Activated CD8-positive, alpha-beta memory T cell treated with anti-CD3 and anti-CD28 coated beads, Interleukin-2, amount 50 U/mL, for 1 hour (primary cell): ENCODE measurements around the gene CTLA4.
"Not testable (repeated sequence)": the region's sequence is repeated elsewhere in the genome, so short reads cannot be mapped to it uniquely, and the experiment has no call there.

Experiments
- DNase-seq: peaks from one replicate; pipeline ENCODE4 v3.0.0-alpha.2; 2020; ENCODE audit errors: extremely low read depth

The CTLA4 gene

DNA sequence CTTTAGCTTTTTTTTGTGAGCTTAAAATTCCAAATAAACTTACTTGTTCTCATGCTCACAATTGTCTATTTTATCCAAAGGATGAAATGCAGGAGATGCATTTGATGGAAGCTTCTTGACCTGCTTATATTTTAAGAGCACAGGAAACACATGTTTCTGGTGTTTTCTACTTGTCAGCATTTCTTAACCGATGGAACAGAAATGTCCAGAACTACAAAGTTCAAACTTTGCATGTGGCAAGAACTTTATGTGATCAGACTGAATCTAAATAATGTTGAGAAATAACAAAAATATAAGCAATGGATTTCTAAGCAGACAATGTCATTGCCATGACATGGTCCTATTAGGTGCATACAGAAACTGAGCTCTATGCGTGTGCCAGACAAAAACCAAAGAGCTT is 9.9 kb upstream of the CTLA4 start:
- DNase-seq, result no peak

DNA sequence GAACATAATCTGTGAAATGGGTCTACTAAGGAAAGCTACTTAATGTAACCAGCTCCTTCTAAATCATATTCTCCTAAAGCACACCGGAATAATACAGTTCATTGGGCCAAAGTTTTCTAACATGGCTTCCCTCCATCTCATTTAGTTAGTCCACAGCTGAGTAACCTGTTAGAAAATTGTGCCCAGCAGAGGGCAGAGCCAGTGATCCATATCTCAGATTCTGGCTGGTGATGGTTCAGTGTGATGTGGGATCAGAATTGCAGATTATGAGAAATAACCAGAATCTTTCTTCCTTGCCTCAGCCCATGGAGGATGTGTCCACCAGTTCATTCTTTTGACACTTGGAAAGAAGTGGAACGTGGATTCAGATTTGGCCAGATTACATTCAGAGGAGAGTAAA is 9.4 kb upstream of the CTLA4 start:
- no peak for DNase-seq

DNA sequence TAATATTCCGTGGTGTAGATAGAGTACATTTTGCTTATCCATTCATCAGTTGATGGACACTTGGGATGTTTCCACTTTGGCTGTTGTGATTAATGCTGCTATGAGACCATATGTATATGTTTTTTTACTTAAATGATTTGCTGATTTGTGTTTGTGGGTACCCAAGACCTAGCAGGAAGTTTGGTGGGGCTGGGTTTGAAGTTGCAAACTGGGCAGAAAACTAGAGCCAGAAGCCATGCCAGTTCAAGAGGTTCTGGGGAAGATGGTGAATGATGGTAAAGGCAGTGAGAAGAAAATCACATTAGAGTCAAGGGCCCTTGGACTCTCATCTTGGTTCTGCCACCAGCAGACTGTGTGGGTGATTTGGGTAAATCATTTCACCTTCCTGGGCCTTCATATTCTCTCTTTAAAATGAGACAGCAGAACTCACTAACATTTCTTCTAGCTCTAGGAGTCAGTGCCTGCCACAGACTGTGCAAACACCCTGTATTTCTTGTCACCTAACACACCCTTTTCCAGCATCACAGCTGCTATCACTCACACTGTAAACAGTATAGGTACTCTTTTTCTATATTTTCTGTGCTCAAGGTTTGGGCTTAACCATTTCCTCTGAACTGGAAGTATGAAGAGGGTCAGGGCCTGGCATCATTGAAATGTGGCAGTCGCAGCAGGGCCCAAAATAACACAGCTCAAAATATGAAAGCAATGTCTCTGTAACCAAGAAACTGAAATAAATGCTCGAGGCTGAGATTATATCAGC is 8.4 kb upstream of the CTLA4 start:
- DNase-seq, result no peak

DNA sequence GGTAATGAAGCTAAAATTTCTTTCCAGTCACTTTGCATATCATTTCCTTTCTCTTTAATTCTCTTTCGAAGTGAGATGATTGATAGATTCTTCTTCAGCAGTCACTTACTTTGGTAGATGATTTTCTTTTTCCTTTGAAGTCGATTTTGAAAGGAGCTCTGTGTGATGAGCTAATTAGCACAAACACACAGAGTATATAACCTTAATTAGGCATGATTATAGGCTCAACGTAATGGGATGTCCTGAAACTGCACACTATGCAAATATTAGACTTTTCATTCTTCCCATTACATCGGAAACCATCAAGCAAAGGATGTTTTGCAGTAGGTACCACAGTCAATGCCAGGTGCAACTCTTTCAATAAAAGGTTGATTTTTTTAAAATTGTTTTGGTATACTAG is 6.4 kb upstream of the CTLA4 start:
- no peak for DNase-seq

DNA sequence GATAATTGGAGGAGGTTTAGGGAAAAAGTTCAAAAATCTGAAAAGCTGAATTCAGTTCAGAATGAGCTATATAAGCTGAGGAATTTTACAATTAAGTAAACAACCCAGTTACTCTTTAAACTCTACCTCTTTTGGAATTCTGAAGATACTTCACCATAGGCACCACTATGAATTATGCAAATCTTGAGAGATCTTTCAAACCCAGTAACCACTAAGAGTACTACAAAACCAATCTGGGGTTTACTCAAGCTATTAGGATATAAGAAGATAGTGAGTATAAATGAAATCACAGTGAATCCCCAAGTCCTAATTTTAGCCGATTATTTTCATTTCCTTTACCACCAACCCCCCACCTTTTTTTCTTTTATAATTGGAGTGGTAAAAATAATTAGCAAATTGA is 6.0 kb upstream of the CTLA4 start:
- DNase-seq, result no peak

DNA sequence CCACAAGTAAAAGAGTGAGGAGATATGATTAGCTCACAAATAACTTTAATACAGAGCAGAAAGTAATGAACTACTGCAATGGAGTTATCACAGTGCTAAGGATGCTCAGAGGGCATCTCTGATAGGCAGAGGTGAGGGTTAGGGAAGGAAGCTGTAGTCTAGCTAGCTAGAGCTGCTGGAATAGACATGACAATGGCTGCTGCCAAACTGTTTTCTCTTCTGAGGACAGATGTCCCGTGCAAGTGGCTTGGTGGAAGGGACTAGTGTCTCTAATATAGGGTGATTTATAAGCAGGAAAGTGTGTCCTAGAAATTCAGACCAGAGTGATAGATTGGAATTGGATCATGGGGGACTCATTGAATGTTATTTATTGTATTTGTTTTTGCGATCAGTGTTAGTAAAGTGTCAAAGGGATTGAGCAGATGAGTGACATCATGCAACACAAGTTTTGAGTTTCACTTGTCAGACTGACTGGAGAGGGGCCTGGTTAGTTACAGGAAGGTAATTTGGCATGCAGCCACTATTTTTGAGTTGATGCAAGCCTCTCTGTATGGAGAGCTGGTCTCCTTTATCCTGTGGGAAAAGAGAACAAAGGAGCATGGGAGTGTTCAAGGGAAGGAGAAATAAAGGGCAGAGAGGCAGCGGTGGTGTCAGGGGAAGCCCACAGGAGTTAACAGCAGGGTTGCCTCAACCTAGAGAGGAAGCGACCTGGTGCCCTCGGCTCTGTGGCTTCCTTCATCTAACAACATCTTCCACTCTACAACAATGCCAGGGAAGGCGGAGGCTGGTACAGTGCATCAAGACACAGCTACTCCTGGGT is 1.9 kb downstream of the CTLA4 start:
- peak; percentile 18 for DNase-seq

DNA sequence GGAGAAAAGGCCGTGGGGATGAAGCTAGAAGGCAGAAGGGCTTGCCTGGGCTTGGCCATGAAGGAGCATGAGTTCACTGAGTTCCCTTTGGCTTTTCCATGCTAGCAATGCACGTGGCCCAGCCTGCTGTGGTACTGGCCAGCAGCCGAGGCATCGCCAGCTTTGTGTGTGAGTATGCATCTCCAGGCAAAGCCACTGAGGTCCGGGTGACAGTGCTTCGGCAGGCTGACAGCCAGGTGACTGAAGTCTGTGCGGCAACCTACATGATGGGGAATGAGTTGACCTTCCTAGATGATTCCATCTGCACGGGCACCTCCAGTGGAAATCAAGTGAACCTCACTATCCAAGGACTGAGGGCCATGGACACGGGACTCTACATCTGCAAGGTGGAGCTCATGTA is 2.9 kb downstream of the CTLA4 start:
- DNase-seq, result no peak

DNA sequence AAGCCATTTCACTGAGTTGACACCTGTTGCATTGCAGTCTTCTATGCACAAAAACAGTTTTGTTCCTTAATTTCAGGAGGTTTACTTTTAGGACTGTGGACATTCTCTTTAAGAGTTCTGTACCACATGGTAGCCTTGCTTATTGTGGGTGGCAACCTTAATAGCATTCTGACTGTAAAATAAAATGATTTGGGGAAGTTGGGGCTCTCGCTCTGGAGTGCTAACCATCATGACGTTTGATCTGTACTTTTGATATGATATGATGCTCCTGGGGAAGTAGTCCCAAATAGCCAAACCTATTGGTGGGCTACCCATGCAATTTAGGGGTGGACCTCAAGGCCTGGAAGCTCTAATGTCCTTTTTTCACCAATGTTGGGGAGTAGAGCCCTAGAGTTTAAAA is 3.4 kb downstream of the CTLA4 start:
- no peak for DNase-seq

DNA sequence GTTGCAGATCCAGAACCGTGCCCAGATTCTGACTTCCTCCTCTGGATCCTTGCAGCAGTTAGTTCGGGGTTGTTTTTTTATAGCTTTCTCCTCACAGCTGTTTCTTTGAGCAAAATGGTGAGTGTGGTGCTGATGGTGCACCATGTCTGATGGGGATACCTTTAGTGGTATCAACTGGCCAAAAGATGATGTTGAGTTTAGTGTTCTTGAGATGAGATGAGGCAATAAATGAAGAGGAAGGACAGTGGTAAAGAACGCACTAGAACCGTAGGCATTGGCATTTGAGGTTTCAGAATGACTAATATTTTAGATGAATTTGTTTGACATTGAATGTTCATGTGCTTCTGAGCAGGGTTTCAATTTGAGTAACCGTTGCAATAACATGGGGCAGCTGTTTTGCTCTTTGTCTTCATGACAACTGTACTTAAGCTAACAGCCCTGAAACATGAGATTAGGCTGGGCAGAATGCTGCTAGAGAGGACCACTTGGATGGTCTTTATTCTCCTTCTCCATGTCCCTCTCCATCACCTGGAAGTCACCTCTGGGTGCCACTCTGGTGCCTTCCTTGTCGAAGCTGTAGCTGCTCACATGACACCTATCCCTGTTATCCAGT is 3.9 kb downstream of the CTLA4 start:
- DNase-seq, result no peak

DNA sequence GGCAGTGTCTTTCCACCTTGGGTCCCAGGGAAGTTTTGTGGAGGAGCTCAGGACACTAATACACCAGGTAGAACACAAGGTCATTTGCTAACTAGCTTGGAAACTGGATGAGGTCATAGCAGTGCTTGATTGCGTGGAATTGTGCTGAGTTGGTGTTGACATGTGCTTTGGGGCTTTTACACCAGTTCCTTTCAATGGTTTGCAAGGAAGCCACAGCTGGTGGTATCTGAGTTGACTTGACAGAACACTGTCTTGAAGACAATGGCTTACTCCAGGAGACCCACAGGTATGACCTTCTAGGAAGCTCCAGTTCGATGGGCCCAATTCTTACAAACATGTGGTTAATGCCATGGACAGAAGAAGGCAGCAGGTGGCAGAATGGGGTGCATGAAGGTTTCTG is 5.9 kb downstream of the CTLA4 start:
- DNase-seq, result no peak

DNA sequence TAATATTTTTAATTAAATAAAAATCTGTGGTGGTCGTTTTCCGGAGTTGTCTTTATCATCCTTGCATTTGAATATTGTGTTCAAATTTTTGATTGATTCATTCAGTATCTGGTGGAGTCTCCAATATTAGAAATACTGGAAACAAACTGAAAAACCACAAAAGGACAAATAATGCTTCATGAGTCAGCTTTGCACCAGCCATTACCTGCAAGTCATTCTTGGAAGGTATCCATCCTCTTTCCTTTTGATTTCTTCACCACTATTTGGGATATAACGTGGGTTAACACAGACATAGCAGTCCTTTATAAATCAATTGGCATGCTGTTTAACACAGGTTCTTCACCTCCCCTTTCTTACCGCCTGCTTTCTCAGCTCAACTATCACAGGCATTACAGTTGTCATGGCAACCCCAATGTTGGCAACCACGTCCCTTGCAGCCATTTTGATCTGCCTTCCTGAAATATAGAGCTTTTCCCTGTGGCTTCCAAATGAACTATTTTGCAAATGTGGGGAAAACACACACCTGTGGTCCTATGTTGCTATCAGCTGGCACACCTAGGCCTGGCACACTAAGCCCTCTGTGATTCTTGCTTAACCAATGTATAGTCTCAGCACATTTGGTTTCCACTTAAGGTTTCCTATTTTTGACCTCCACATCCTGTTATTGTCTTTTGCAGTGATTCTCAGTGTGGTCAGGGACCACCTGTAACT is 6.5 kb downstream of the CTLA4 start:
- DNase-seq, result no peak

DNA sequence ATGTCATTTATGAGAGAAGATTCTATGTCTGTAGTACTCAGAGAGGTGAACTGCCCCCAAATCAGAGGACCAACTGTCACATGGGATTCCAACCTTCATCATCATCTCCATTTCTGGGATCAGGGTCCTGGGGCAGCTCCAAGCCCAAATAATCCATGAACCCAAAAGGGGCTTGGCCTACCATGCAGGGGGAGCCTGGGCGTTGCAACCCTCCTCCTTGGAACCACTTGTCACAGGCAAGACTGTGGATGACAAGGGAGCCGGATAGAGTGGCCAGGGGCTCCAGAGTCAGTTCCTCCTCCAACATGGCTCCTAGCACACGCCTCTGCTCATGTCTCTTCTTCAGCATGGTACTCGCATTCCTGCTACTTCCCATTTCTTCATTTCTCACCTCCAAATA is 7.9 kb downstream of the CTLA4 start:
- DNase-seq, result no peak

DNA sequence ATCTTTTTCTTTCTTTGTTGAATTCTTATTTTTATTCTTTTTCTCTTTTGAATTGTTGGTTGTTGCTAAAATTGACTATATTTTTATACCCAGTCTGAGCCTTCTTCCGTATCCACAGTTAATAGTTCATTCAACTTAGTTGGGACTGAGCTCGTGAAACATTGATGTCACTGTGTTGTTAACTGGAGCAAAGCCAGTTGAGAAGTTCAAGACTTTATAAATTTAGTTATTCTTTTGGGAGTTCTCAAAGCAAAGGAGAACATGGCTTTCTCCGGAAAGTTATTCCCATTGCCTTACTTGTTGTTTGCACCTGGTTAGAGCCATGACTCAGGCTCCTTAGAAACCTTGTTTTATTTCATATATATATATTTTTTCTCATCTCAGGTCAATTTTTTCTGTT is 8.8 kb downstream of the CTLA4 start:
- no peak for DNase-seq

DNA sequence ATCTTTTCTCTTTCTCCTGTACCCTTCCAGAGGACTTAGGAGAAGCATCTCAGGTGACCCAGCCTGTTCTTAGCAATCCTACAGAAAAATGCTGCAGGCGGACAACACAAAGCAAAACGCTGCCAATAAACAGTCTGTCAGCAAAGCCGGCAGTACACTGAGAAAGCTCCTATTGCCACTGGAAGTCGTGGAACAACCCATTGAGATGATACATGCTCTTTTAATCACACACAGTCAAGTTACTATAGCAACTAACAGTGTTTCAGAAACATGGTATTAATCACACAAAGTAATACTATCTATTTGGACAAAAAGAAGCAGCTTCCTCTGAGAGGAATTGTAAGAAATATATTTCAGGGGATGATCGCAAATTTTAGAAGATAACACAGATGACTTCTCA is 10.5 kb downstream of the CTLA4 start:
- DNase-seq, result no peak

DNA sequence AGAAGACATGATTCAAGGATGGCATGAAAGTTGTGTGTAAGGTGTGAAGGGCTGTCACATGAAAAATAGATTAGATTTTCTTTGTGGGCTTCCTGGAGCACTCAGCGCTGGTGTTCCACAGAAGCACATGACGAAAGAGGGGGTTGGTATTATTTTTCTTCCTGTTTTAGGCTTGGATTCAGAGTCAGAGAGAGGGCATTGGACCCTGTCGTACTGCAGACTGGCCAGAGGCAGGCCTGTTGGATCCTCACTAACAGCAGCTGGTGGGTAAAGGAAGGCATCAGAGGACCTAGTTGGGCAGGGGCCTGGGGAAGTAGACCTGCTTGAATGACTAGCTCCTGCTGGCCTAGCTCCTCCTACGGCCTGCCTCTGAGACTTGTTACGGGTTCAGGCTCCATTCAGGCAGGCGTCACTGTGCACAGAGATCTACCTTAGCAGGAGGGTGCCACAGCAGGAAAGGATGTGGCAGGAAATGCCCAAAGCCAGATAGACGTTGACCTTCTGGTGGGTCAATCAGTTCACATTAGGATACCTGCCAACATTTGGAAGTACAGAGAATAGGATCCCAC is 13.1 kb downstream of the CTLA4 start:
- no peak for DNase-seq

DNA sequence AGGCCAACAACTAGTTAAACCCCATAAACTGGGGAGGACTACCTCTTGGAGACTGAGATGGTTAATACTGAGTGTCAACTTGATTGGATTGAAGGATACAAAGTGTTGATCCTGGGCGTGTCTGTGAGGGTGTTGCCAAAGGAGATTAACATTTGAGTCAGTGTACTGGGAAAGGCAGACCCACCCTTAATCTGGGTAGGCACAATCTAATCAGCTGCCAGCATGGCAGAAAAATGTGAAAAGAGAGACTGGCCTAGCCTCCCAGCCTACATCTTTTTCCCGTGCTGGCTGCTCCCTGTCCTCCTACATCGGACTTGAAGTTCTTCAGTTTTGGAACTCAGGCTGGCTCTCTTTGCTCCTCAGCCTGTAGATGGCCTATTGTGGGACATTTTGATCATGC is 13.6 kb downstream of the CTLA4 start:
- not testable (repeated sequence) for DNase-seq

DNA sequence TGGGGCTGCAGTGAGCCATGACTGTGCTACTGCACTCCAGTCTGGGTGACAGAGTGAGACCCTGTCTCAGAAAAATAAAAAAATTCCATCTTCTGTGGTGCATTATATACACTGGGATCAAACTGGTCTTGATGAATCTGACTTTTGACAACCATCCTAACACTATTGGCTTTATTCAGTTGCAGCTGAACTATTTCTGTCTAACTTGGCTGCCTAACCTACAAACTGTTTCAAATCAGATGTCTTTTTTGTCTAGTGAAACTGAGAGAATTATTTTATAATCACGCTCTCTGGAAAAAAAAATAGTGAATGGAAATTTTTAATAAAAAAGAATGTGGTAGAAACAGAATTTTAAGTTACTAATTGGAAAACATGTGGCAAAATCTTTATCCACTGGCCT is 15.0 kb downstream of the CTLA4 start:
- no peak for DNase-seq

DNA sequence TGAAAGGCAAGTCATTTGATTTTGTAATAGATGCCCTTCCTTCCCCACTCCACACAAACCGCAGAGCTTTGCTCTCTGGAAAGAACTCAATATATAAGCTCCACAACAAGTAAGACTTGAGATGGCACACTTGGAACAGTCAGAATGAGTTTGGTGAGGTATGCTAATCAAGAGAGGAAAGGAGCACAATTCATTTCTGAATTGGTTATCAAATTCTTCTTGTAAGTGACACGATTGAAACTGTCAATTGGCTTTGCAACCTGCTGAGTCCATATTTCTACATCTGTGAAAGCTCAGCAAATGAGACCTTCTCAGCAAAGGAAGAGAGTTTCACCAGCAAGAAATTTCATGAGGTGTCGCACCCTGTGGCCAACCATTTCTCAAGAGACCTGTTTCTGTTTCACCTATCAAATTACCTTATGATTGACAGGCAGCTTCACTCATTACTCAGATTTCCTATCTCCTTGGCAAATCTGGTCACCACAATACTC is 19.1 kb downstream of the CTLA4 start:
- DNase-seq, result no peak

DNA sequence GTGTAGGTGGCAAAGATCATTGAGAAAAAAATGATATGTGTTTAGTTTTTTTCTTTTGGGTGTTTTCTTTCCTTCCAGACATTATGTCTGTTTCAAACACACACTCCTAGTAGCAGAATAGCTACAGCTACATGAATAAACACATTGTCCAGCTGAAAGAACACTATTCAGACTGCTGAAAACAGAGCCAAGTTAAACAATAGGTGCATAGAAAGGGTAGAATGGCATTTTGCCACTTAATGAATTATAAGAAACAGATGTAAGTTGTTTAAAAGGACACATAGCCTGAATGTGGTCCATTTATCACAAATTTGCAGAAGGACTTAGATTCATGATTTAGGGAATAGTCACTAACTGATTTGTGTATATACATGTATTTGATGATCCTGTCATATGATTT is 20.1 kb downstream of the CTLA4 start:
- no peak for DNase-seq

DNA sequence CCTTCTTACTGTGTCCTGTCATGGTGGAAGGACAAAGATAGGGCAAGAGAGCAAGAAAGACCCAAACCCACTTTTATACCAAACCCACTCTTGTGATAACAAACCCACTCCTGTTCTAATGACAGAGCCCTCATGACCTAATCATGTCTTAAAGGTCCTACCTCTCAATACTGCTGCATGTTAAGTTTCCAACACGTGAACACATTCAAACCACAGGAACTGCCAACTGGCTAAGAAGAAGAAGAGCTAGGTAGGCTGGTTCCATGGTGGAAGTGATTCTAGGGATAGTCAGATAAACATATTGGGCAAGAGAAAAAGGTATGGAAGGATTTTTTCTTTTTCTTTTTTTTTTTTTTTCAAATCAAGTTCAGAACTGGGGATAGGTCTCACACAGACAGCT is 22.0 kb downstream of the CTLA4 start:
- no peak for DNase-seq

DNA sequence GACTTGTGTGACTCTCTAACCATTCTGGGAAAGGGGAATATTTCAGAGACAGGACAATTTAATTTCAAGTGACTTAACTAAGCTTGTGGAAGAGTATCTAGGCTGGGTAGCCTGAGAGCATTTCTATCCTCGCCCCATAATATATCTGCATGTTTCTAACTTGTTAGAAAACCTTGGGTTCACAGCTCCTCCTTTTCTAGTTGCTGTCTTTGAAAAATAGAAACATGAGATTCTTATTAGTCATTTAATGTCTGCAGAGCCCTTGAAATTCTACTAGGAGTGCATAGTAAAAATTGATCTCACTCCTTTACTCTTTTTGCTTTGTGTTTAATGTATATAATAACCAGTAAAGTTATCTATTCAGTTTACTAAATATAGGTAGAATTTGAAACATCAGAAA is 22.4 kb downstream of the CTLA4 start:
- DNase-seq, result no peak

DNA sequence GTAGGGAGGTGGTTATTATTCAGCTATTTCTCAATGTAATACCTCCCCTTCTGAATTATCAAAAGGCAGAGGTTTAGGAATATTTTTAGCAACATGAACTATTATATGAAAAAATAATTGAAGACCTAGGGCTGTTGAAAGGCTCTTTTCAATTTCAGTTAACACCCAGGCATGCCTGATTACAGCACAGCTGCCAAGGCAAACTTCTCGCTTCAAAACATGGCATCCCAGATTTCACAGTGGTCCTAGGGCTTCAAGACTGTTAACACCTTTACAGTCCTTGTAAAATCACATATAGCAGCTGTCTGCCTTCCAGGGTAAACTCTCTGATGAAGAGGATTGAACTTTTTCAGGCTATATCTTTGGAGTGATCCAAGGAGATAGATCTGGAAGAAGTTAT is 23.2 kb downstream of the CTLA4 start:
- no peak for DNase-seq
